Stimulated activated naive CD4-positive, alpha-beta T cell (primary cell): ENCODE results near the gene NPPC.
"Not testable (repeated sequence)": the region's sequence is repeated elsewhere in the genome, so short reads cannot be mapped to it uniquely, and the experiment has no call there.

ENCODE experiments used
- DNase-seq, 6 experiments: peaks; one replicate each; lab custom pipeline; 2025; lab: John Stamatoyannopoulos, UW

Gene NPPC

DNA sequence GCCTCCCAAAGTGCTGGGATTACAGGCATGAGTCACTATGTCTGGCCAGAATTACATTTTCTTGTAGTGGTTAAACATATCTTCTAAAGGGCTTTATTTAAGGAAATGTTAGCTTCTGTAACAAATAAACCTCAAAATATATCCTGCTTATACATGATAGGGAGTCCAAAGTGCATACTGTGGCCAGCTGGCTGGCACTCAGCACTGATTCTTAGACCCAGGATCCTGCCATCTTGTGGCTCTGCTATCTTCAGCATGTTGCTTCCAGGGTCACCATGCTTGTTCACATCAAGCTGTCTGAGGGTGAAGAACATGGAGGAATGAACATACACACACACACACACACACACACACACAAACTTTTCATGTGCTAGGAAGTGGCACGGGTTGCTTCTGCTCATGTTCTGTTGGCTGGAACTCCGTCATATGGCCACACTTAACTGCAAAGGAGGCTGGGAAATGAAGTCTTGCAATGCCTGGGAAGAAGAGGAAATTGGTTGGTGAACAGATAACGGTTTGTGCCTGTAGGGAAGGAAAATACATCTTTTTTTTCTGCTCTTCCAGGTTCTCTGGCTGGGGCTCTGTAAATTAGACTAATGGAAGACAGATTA is 40.0 kb downstream of the NPPC start:
- no peak for DNase-seq

- DNase-seq: no peak
Measured at GRCh38 chr2:231884438-231885140, 41.6 kb downstream of the NPPC start.

DNA sequence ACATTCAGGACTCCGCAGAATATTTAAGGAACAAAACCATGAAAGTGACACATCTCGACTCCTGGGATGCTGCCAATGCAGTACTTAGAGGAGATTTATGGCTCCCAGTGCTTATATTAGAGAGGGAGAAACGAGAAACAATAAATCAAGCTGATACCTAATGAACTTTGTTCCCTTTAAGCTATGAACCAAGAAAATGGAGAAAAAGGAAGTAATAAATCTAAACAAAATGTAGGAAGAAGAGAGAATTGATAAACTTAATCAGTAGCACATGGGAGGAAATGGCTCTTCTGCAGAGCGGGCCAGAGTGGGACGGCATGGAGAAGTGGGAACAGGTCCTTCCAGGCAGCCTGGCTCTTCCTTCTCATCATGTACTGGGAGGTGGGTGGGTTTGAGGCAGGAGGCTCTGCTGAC is 42.7 kb downstream of the NPPC start:
- no peak for DNase-seq

- no peak for DNase-seq
Measured at GRCh38 chr2:231882646-231883045, 43.5 kb downstream of the NPPC start.

DNA sequence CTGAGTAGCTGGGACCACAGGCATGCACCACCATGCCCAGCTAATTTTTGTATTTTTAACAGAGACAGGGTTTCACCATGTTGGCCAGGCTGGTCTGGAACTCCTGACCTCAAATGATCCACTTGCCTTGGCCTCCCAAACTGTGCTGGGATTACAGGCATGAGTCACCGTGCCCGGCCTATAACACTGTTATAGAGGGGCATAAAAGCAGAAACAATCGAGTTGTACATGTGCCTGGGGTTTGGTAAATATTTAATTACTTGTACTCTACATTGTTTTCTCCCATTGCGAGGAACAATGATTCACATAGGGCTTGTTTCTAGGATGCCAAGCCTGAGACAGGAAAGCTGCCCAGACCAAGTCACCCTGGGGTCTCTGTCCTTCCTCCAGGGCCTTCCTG is 45.8 kb downstream of the NPPC start:
- not testable (repeated sequence) for DNase-seq

GRCh38 chr2:231879216-231879615 is 47.0 kb downstream of the NPPC start:
- DNase-seq: no peak

GRCh38 chr2:231877533-231878456 is 48.4 kb downstream of the NPPC start:
- DNase-seq: no peak

- DNase-seq: no peak
Measured at GRCh38 chr2:231874944-231875343, 51.3 kb downstream of the NPPC start.
